ENCODE data around the gene DPP10. TPM values are rescaled to one million over a fixed set of nuclear protein-coding genes. Genes with fewer than 3 reads are reported as not detected.

DPP10 gene
- total and polyA plus RNA-seq, 10 of the 15 experiments (the other 5 are each of a cell fraction or from before 2014, with no cell fraction given): not detected

DNA sequence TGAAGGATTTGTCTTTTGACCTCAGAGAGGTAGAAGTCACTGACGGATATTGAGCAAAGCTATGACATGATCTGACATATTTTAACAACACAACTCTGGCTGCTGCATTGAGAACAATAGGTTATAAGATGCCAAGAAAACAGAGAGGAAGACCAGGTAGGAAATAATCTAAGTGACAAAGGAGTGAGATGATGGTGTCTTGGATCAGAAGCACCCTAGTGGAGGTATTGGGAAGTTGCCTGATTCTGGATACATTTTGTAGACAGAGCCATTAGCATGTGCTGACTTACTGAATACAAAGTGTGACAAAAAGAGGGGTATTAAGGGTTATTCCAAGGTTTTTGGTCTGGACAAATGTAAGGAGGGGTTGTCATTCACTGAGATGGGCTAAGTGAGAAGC is 1438.1 kb downstream of the DPP10 start:
- Histone ChIP-seq H2AFZ (ENCODE audit: control insufficient read depth, low read depth, low read length) (no peak overlapping the region), H3K9ac (ENCODE audit: control insufficient read depth, insufficient read depth, low read length) (no peak overlapping the region), H3K36me3 (ENCODE audit: control insufficient read depth in 2 of 2, insufficient read depth in 2 of 2, low read length in 1 of 2) (no peaks in the 10 kb centered on the region), H3K4me1 (ENCODE audit: control insufficient read depth, insufficient read depth, low read length) (no peaks in the 10 kb centered on the region), H3K27ac (ENCODE audit: control insufficient read depth, insufficient read depth) (no peak overlapping the region), H3K9me3 (replicated peaks; ENCODE audit: control insufficient read depth, insufficient read depth, low read length) (no peaks in the 10 kb centered on the region), H3K4me2 (ENCODE audit: control insufficient read depth, insufficient read depth) (no peak overlapping the region), H3K27me3 (replicated peaks in 1 of 2; ENCODE audit: control insufficient read depth in 2 of 2, insufficient read depth in 2 of 2, low read length in 1 of 2) (no peaks in the 10 kb centered on the region), H3K79me2 (ENCODE audit: control insufficient read depth, insufficient read depth, low read length) (no peaks in the 10 kb centered on the region), H4K20me1 (ENCODE audit: control insufficient read depth, insufficient read depth) (no peaks in the 10 kb centered on the region), H3K4me3 (no peak overlapping the region)
- no peak for DNase-seq (ENCODE audit: low read depth, low spot score)
- TF ChIP-seq RAD51 (IDR thresholded peaks at IDR 0.05) (no peak), E2F8 (IDR thresholded peaks at IDR 0.05; ENCODE audit: low read depth, partially characterized antibody) (no peak), SIN3A (IDR thresholded peaks at IDR 0.05; ENCODE audit: low read depth, low read length) (no peak), KAT2A (conservative IDR thresholded peaks at IDR 0.05; ENCODE audit: control insufficient read depth, low read depth, low read length) (no peak), NRF1 (conservative IDR thresholded peaks at IDR 0.05; ENCODE audit: low read depth, low read length) (no peak), CHD4 (IDR thresholded peaks at IDR 0.05) (no peak), HCFC1 (IDR thresholded peaks at IDR 0.05; ENCODE audit: low read length) (no peak), FOXM1 (IDR thresholded peaks at IDR 0.05; ENCODE audit: low read depth, low read length) (no peak), BCL11A (IDR thresholded peaks at IDR 0.05; ENCODE audit: low read depth, low read length) (no peak), PKNOX1 (IDR thresholded peaks at IDR 0.05) (no peak)
- BruUV-seq (replicated peaks): no TSS peak
- ChIA-PET SMC1A (ENCODE audit: uncharacterized antibody, unreplicated experiment) (no interaction called here), CTCF (no interaction called here), RAD21 (ENCODE audit: unreplicated experiment) (no interaction called here), POLR2A (no interaction called here)
- WGBS (ENCODE audit: insufficient coverage, insufficient replicate concordance, low lambda C conversion rate, missing lambda C conversion rate): 33% methylated on average over 1 of the region's 1 CpG
- in situ Hi-C loops (cut with MboI): no loop called here
- no peak for FAIRE-seq
- no peak for ATAC-seq
- intact Hi-C loops (cut with micrococcal nuclease; ENCODE audit: unreplicated experiment): no loop called here

Data from GM12878 (cell line).